Measurements from ENCODE around the gene TEPSIN. TPM values are rescaled to one million over a fixed set of nuclear protein-coding genes. Genes with fewer than 3 reads are reported as not detected.
A peak's percentile ranks its signal among the peaks of the same experiment; 100 is the strongest.

The TEPSIN gene
- total RNA-seq, 1 experiment from 2014 or later, result 19.8 TPM

DNA sequence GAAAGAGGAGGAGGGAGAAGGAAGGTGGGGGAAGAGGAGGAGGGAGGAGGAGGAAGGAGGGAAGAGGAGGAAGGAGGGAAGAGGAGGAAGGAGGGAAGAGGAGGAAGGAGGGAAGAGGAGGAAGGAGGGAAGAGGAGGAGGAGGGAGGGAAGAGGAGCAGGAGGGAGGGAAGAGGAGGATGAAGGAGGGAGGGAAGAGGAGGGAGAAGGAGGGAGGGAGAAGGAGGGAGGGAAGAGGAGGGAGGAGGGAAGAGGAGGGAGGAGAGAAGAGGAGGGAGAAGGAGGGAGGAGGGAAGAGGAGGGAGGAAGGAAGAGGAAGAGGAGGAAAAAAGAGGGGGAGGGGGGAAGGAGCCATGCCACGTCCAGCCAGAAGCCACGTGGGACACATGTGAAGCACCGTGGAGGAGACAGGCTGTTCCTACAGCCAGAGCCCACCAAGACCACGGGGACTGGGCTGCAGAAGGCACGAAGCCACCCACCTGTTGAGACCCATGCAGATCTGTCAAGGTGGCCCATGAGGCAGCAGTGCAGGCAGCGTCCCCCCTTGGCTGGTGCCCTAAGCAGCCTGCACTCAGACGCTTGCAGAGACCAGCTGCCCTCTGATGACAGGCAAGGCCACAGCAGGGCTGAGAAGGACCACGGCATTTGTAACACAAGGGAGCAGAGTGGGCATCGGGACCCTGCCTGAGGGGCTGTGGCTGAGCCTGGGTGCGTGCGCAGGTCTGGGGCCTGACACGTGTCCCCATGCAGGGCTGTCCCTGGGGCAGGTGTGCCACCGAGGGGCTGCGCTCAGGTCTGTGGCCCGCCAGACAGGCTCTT is 10.6 kb upstream of the TEPSIN start:
- H3K4me3 ChIP-seq (ENCODE audit: insufficient read depth, low read depth, low read length), result no peak overlapping the region
- DNase-seq, result no peak
- H3K36me3 ChIP-seq (replicated peaks; ENCODE audit: control insufficient read depth, insufficient read depth, low read length), result no peaks in the 10 kb centered on the region; the same call in none of the 2 replicates
- no peaks in the 10 kb centered on the region for H3K27me3 ChIP-seq (ENCODE audit: control insufficient read depth, insufficient read depth, low read length)

DNA sequence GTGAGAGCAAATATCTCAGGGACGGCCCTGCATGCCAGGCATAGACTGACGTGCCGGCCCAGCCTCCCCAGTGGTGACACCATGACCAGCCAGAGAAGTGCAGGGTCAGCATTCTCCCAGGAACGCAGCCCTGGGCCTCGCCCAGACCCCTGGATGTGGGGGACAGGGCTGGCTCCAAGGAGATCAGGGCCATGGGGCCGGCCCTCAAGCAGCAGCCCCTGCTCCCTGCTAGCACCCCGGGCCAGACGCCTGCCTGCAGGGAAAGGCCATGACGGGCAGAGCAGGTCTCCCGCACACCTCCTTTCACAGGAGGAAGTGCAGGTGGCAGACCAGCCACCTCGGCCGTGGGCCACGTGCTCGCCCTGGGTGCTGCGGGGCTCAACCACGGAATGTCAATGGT is 9.8 kb upstream of the TEPSIN start:
- H3K27me3 ChIP-seq (ENCODE audit: control insufficient read depth, insufficient read depth, low read length), result no peaks in the 10 kb centered on the region
- no peaks in the 10 kb centered on the region; the same call in none of the 2 replicates for H3K36me3 ChIP-seq (replicated peaks; ENCODE audit: control insufficient read depth, insufficient read depth, low read length)
- H3K4me3 ChIP-seq (ENCODE audit: insufficient read depth, low read depth, low read length), result no peak overlapping the region
- no peak for DNase-seq

DNA sequence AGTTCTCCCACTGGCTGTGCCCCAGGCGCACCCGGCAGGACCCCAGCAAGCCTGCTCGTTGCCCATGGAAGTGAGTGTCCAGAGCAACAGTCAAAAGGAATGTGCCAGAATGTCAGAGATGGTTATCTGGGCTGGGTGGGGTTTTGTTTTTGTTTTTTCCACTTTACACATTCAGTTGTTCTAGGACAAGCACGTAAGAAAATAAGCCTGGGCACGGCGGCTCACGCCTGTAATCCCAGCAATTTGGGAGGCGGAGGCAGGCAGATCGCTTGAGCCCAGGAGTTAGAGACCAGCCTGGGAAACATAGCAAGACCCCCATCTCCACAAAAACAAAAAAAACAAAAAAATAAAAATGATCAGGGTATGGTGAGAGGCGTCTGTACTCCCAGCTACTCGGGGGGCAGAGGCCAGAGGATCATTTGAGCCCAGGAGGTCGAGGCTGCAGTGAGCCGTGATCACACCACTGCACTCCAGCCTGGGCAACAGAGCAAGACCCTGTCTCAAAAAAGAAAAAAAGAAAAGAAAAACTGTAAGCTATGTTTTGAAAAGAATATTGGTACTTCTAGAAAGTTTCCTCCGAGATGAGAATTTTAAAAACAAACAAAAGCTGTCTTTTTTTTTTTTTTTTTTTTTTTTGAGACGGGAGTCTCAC is 8.6 kb upstream of the TEPSIN start:
- DNase-seq, result no peak
- H3K27me3 ChIP-seq (ENCODE audit: control insufficient read depth, insufficient read depth, low read length), result no peaks in the 10 kb centered on the region
- no peaks in the 10 kb centered on the region; the same call in none of the 2 replicates for H3K36me3 ChIP-seq (replicated peaks; ENCODE audit: control insufficient read depth, insufficient read depth, low read length)
- no peak overlapping the region for H3K4me3 ChIP-seq (ENCODE audit: insufficient read depth, low read depth, low read length)

DNA sequence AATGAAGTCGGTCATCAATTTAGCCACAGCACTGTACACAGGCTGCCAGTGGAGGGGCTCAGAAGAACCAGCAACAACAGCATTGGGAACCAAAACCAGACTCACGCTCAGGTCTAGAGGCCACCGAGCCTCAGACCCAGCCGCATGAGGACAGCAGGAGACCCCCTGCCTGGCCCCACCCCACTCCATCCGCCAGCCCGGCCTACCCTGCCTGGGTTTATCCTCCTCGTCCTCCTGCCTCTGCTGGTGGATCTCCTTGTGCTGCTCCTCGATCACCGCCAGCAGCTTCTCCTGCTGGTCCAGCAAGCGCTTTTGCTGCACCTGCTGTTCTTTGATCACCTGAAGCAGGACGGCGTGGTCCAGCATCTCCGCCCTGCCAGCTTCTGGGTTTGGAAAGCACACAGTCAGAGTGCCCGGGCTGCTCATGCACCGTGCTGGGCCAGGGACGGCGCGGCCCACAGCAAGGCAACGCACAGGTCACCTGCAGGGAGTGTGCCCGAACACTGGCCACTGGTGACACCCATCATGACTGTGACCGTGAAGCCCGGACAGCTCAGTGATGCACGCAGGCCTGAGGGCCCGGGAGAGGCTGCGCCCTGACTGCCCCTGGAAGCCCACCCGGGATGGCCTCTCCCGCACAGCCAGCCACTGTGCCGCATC is 8.0 kb upstream of the TEPSIN start:
- no peak for DNase-seq
- Histone ChIP-seq H3K27me3 (ENCODE audit: control insufficient read depth, insufficient read depth, low read length) (no peaks in the 10 kb centered on the region), H3K4me3 (ENCODE audit: insufficient read depth, low read depth, low read length) (no peak overlapping the region), H3K36me3 (replicated peaks; ENCODE audit: control insufficient read depth, insufficient read depth, low read length) (no peaks in the 10 kb centered on the region; the same call in 1 of the 2 replicates)

DNA sequence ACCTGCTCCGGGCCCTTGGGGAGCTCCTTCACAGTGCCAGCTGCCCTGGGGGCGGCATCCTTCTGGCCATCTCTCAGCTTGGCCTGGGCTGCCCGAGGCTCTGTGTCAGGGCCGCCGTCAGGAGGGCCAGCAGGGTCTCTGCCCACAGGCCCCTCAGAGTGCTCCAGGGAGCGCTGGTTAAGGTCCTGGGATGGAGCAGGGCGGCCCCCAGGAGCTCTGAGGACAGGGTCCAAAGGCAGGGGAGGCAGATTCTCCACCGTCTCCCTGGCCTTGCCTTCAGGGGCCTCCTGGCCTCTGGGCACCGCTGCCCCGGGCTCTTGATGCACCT is 7.5 kb upstream of the TEPSIN start:
- H3K36me3 ChIP-seq (replicated peaks; ENCODE audit: control insufficient read depth, insufficient read depth, low read length), result no peaks in the 10 kb centered on the region; the same call in 1 of the 2 replicates
- no peak overlapping the region for H3K4me3 ChIP-seq (ENCODE audit: insufficient read depth, low read depth, low read length)
- no peaks in the 10 kb centered on the region for H3K27me3 ChIP-seq (ENCODE audit: control insufficient read depth, insufficient read depth, low read length)
- DNase-seq, result no peak

DNA sequence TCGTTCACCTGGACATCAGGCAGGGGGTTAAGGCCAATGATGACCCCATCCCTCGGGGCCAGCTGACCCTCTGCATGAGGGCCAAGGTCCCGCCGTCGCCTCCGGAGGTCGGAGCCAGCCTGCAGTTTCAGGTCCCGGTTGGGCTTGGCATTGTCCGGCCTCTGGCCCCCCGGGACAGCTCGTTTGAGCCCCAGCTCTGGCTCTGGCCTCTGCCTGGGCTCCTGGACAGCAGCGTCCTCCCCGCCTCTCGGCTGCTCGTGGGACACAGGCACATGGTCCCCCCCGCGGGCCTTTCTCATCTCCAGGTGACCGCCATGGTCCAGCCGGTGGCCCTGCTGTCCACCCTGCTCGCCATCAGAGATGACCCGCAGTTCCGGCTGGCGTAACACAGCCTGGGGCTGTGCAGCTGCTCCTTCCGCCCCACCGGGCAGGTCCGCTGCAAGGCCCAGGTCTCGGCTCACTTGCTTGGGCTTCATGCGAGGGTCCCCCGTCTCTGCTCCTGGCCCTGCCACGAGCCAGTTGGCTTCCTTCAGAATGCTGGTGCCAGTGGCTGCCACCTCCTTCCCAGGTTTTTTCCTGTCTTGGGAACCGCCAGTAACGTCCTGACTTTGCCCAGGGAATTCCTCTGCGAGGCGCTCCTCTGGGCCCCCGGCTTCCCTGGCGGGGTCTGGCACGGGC is 6.9 kb upstream of the TEPSIN start:
- Histone ChIP-seq H3K4me3 (ENCODE audit: insufficient read depth, low read depth, low read length) (no peak overlapping the region), H3K27me3 (ENCODE audit: control insufficient read depth, insufficient read depth, low read length) (no peaks in the 10 kb centered on the region), H3K36me3 (replicated peaks; ENCODE audit: control insufficient read depth, insufficient read depth, low read length) (peaks cover 4% of the 10 kb centered on the region)
- DNase-seq, result no peak

DNA sequence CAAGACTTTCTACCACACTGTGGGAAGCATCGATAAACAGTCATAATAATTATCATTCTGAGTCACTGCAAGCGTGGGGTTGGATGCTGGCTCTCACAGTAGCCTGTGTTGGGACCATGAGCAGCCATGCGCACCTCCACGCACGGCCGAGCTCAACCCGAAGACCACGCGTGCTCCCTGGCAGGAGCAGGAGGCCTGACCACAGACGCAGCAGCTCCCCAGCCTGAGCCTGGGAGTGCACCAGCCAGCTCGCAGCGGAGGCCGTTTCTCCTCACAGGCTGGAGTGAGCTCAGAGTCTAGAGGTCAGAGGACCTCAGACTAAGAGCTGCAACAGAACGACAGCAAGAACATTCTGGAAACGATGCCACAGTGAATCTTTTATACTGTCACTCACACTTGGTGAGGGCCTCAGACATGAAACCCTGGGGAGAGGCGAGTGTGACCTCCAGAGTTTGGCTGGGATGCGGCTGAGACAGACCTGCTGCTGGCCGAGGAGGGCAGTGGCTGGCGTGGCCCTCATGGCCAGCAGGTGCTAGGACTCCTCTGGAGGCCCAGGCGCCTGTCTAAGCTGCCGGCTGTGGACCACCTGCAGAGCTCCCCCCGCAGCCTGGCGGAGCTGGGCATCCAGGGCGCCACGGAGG is 6.3 kb upstream of the TEPSIN start:
- Histone ChIP-seq H3K27me3 (ENCODE audit: control insufficient read depth, insufficient read depth, low read length) (no peaks in the 10 kb centered on the region), H3K36me3 (replicated peaks; ENCODE audit: control insufficient read depth, insufficient read depth, low read length) (peaks cover 5% of the 10 kb centered on the region), H3K4me3 (ENCODE audit: insufficient read depth, low read depth, low read length) (no peak overlapping the region)
- DNase-seq, result no peak

DNA sequence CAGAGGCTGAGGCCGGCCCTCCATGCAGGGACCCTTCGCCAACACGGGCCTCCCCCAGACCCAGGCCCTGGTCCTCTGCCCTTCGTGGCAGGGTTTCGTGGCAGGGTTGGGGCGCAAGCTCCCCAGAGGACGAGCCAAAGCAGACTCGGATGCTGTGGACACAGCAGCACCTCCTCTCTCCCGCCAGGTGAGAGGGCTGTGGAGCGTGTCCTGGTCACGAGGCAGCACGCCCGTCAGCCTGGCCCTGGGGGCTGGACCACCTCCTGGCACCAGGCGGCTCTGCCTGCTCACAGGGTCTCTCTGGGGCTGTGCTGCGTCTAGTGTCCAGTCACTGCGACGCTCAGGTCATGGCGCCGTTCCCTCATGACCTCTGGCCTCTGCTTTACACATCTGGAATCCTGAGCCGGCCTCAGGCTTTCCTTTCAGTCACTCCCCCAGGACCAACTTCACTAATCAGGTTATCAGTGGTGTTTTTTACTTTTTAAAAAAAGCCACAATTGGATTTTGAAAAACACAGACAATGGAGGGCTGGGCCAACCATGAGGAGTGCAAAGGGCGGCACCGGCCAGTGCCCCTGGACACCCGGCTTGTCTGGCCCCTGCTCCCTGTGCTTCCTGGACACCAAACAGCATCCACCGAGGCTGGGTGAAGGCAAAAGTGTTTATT is 5.6 kb upstream of the TEPSIN start:
- Histone ChIP-seq H3K27me3 (ENCODE audit: control insufficient read depth, insufficient read depth, low read length) (no peaks in the 10 kb centered on the region), H3K4me3 (ENCODE audit: insufficient read depth, low read depth, low read length) (no peak overlapping the region), H3K36me3 (replicated peaks; ENCODE audit: control insufficient read depth, insufficient read depth, low read length) (peaks cover 5% of the 10 kb centered on the region)
- no peak for DNase-seq

DNA sequence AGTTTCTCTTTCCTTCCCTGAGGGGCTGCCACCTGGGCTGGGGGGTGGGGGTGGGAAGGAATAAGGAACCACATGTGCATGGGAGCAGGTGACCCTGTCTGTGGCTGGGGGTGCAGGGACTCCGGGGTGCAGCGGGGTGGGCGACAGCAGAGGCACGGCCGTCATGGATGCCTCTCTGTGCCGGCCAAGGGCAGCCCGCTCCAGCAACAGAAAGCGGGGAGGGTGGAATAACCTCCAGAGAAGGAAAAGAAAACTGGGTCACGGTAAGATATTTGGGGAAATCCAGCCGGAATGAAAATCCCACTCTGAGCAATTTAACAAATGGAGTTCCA is 4.4 kb upstream of the TEPSIN start:
- no peak overlapping the region for H3K4me3 ChIP-seq (ENCODE audit: insufficient read depth, low read depth, low read length)

DNA sequence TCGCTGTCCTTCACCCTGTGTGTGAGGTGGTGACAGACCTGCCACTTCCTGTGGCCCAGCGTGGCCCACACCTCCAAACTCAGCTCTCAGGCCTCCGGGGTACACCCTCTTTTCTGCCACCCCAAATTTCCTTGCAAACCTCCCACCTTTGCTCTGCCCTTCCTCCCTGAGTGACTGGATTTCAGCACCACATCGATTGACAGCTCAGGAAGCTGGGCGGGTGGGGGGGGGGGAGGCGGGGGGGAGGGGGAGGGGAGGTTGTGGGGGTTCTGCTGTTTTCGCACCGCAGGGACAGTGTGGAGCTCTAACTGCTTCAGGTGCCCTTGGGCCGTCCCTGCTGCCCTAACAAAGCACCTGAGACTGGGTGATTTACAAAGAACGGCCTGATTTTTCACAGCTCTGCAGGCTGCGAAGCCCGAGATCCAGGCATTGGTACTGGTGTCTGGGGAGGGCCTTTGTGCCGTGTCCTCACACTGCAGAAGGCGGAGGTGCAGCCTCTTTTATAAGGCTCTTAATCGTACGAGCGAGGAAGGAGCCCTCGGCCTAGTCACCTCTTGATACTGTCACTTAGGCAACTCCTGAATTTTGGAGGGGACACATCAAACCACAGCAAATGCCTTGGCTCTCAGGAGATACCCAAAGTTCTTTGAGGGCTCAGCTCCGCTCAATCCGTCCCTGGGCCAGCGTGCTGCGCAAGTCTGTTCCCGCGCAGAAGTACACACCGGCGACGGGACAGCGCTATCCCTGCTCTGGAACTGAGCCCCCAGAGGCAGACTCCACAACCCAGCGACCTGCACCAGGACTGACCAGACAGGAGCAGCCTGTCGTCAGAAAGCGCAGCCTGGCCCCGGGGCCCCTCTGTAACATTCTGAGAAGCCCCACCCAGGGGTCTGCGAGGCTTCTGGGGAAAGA is 3.8 kb upstream of the TEPSIN start:
- DNase-seq, result peak; percentile 79
- H3K36me3 ChIP-seq (replicated peaks; ENCODE audit: control insufficient read depth, insufficient read depth, low read length), result peaks cover 5% of the 10 kb centered on the region
- H3K27me3 ChIP-seq (ENCODE audit: control insufficient read depth, insufficient read depth, low read length), result no peaks in the 10 kb centered on the region
- H3K4me3 ChIP-seq (ENCODE audit: insufficient read depth, low read depth, low read length), result no peak overlapping the region

More for the DNA sequence above, 4.4 kb upstream of the TEPSIN start:
- no peak for DNase-seq
- peaks cover 5% of the 10 kb centered on the region for H3K36me3 ChIP-seq (replicated peaks; ENCODE audit: control insufficient read depth, insufficient read depth, low read length)
- no peaks in the 10 kb centered on the region for H3K27me3 ChIP-seq (ENCODE audit: control insufficient read depth, insufficient read depth, low read length)

DNA sequence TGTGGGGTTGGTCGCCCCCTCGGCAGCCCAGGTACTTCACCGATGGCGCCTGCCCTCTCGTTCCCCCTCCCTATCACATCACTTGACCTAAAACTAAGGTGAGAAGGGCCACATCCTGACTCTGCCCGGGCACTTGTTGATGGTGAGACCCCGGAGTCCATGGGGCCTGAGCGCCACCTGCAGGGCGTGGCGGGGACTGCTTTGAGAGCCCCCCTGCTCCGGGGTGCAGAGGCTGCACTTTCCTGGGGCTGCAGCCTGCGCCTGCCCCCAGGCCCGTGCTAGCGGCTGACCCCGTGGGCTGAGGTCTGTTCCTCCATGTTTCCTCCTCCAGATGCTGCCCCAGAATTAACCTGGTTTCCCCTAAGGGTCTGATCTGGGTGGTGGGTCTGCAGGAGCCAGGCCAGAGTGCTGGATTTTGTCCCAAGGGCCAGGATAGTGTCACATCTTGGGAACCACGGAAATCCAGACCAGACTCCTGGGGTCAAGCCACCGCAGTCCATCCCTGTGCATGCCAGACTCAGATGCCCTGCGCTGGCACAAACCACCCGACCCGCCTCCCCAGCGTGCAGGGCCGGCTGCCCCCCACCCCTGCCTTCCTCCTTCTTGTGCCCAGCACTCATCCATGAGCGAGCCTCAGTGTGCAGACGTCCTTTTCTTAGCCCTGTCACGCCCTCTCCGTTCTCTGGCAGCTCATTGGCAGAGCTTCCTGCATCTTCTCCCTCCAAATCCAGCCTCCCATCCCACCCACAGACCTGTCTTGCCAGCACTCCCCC is 3.0 kb upstream of the TEPSIN start:
- Histone ChIP-seq H3K4me3 (ENCODE audit: insufficient read depth, low read depth, low read length) (no peak overlapping the region), H3K36me3 (replicated peaks; ENCODE audit: control insufficient read depth, insufficient read depth, low read length) (peaks cover 5% of the 10 kb centered on the region), H3K27me3 (ENCODE audit: control insufficient read depth, insufficient read depth, low read length) (no peaks in the 10 kb centered on the region)
- peak; percentile 98 for DNase-seq

DNA sequence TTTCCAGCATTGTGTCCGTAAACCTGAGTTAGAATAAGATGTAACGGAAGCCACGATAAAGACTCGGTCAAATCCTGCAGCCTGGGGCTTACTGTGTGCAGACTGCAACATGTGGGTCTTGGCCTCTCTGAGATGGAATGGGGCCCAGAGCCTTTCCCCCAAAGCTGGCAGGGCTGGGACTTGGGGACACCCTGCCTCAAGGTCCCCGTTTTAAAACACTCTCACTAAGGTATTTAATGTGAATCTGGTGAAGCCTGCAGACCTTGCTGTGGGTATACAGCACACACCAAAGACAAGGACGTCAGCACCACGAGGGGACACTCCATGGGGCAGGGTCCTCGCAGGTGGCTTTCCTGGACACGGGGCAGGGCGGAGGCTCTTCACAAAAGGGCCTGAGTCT is 2.3 kb upstream of the TEPSIN start:
- peaks cover 5% of the 10 kb centered on the region for H3K36me3 ChIP-seq (replicated peaks; ENCODE audit: control insufficient read depth, insufficient read depth, low read length)
- H3K27me3 ChIP-seq (ENCODE audit: control insufficient read depth, insufficient read depth, low read length), result no peaks in the 10 kb centered on the region
- no peak overlapping the region for H3K4me3 ChIP-seq (ENCODE audit: insufficient read depth, low read depth, low read length)
- no peak for DNase-seq

DNA sequence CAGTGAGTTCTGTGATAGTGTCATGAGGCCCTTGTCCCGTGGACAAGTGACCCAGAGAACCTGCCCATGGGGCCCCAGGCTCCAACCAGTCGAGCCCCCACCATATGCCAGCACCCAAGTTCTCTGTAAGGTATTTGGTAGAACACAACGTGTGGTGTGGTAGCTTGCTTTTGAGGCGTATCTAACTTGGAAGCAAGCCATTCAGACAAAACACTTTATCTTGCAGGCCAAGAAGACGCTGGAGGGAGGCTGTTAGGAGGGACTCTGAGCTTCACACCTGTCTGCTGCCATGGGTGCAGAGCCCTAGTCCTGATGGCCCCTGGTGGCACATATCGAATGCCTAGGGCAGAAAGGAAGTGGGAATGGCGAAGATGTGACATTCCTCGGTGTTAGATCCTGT is 1.9 kb upstream of the TEPSIN start:
- no peaks in the 10 kb centered on the region for H3K27me3 ChIP-seq (ENCODE audit: control insufficient read depth, insufficient read depth, low read length)
- H3K4me3 ChIP-seq (ENCODE audit: insufficient read depth, low read depth, low read length), result no peak overlapping the region
- H3K36me3 ChIP-seq (replicated peaks; ENCODE audit: control insufficient read depth, insufficient read depth, low read length), result peaks cover 5% of the 10 kb centered on the region
- DNase-seq, result no peak

All from H7 (cell line).